RWPE1 (cell line): Measurements from ENCODE around the gene OR51B4.

Source experiments
- CTCF ChIA-PET: fragments of 350-600 bp; sonication (Branson Sonifier 250); formaldehyde crosslinking; extraction: SDS; loops from one replicate; lab custom pipeline; 2021; lab: Yijun Ruan, JAX
- POLR2A ChIA-PET: fragments of 400-600 bp; formaldehyde crosslinking; extraction: SDS; loops from one replicate; lab custom pipeline; 2020; ENCODE audit warnings: antibody characterized with exemption; ENCODE audit not compliant: low non-redundant PET; lab: Yijun Ruan, JAX
- DNase-seq: peaks from one replicate; pipeline ENCODE4 v3.0.0; 2012; ENCODE audit warnings: low spot score
- H3K27ac ChIP-seq: fragments of 450-650 bp; 2 replicates; pipeline ENCODE4 v1.5.1; 2017
- CTCF ChIP-seq: fragments of 450-650 bp; conservative IDR thresholded peaks from 2 replicates; pipeline ENCODE4 v1.5.1; 2017; ENCODE audit warnings: low read depth, mild to moderate bottlenecking

Gene OR51B4

DNA sequence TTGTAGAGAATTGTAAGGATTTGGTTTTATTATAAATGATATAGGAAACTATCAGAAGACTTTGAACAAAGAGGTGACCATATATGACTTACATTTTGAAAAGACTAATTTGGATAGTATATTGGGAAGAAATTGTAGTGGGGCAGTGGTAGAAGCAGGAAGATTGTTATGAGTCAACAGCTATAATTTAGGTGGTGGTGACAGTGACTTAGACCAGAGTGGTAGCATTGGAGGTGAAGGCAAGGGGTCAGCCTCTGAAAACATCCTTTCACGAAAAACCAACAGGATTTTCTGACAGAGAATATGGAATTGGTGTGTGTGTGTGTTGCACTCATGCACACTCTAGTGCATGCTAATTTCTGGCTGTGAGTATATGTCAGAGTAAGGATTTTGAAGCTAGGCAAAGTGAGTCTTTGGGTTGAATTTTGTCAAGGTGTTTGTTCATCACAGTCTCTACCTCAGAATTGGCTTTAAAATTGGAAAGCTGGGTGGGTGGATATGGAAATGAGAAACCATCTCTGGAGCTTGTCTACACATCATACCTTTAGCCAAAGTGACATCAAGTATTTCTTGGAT lies 23.9 kb downstream of the OR51B4 start:
- POLR2A ChIA-PET, result no interaction called here

DNA sequence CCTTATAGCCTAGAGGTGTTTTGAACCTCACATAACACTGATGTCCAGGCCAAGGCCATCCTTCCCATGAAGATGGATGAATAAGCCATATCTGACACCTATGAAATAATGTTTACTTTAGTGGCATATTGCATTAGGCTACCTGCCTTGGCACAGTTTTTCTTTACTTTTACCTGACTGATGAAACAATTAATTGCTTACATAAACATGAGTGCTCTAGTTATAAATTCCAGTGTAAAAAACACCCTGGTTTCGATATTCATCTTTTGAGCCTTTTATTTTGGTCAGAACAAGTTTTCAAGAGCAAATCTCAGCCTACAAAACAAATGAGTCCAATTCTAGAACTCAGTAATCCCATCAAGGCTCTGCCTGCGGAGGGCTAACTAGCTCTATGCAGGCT lies 25.0 kb downstream of the OR51B4 start:
- TF ChIP-seq CTCF, result no peak
- ChIA-PET CTCF (interaction anchor here (0.7 kb wide), 1 partner anchor 1480 kb away, joined by 4 read pairs; no protein-coding TSS in a partner anchor), POLR2A (no interaction called here)
- no peak for DNase-seq
- H3K27ac ChIP-seq, result no peak overlapping the region

More for the DNA sequence above, 23.9 kb downstream of the OR51B4 start:
- H3K27ac ChIP-seq, result no peak overlapping the region
- no peak for TF ChIP-seq CTCF
- CTCF ChIA-PET, result no interaction called here
- no peak for DNase-seq

- POLR2A ChIA-PET, result no interaction called here
- CTCF ChIA-PET, result interaction anchor here (0.5 kb wide), 1 partner anchor 68 kb away, joined by 4 read pairs; no protein-coding TSS in a partner anchor
- no peak overlapping the region for H3K27ac ChIP-seq
- no peak for DNase-seq
- no peak for TF ChIP-seq CTCF
Measured at GRCh38 chr11:5275369-5276110, 26.2 kb downstream of the OR51B4 start.

DNA sequence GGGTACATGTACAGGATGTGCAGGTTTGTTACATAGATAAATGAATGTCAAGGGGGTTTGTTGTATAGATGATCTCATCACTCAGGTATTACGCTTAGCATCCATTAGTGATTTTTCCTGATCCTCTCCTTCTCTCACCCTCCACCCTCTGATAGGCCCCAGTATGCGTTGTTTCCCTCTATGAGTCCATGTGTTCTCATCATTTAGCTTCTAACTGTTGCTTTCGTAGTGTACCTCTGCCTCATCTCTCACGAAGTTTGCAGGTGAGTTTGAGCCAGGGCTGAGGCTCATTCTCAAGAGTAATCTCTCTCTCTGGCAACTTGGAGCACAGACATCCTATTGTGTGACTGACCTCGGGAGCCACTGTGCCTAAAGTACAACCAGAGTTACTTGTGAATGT lies 27.4 kb downstream of the OR51B4 start:
- TF ChIP-seq CTCF, result no peak
- ChIA-PET POLR2A (no interaction called here), CTCF (no interaction called here)
- H3K27ac ChIP-seq, result no peak overlapping the region
- DNase-seq, result no peak

DNA sequence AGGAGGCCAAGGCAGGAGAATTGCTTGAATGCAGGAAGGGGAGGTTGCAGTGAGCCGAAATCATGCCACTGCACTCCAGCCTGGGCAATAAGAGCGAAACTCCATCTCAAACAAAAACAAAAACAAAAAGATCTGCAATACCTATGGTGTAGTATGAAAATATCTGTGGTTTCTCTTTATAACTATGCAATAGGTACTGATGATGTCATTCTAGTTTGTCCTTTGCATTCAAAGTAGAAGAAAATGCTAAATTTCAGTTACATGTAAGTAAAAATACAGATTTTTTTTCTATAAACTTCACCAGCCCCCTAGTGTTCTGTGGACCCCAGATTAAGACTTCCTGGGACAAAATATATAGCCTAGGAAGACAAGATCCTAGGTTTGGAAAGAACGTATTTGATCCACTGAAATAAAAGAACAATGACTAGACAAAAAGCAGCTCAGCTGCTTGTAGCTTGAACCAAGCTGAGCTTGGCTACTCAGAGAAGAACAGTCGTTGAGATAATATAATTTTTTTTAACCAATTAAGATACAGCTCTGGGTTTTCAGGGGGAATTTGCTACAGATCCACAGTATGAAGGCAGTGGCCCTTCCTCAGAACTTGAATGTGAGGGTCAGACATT lies 29.2 kb downstream of the OR51B4 start:
- no peak for DNase-seq
- ChIA-PET CTCF (no interaction called here), POLR2A (no interaction called here)
- H3K27ac ChIP-seq, result no peak overlapping the region
- TF ChIP-seq CTCF, result no peak

GRCh38 chr11:5269715-5270147 lies 32.0 kb downstream of the OR51B4 start, which contains the start of gene HBE1:
Gene HBE1 (minus strand): TSS chr11:5269945. CDS start chr11:5269890, 55 bp downstream.
- CTCF ChIA-PET, result no interaction called here
- no peak within 1 kb of the TSS for H3K27ac ChIP-seq
- no peak for DNase-seq
- TF ChIP-seq CTCF, result no peak
- POLR2A ChIA-PET, result no interaction called here
